Naive thymus-derived CD8-positive, alpha-beta T cell (primary cell): ENCODE data around the gene RPTOR. TPM values are rescaled to one million over a fixed set of nuclear protein-coding genes. Genes with fewer than 3 reads are reported as not detected.
A peak's percentile ranks its signal among the peaks of the same experiment; 100 is the strongest.

Source experiments
- ATAC-seq, 2 donors: fragments of 150-1000 bp; cut with Tn5 transposase in 1 of 2; sonication (Bioruptor Pico), chemical (Tn5 transposase) in 1 of 2; 1 replicate in 1 of 2; 2 replicates in 1 of 2; pipeline ENCODE4 v1.10.0; 2021; ENCODE audit warnings: mild to moderate bottlenecking in 2 of 2, moderate library complexity in 2 of 2
- POLR2A ChIA-PET: fragments of 350-600 bp; sonication (Branson Sonifier 250); formaldehyde crosslinking; loops from one replicate; lab custom pipeline; 2021; ENCODE audit warnings: antibody characterized with exemption; lab: Charles Lee
- DNase-seq, 10 donors: peaks; one replicate each; pipeline versions ENCODE4 v3.0.0 to v3.0.0-alpha.2; 2020 to 2022
- H3K27ac Mint-ChIP-seq, 10 donors: one replicate each; pipeline ENCODE4 v1.8.0; 2020 to 2022; ENCODE audit warnings: mild to moderate bottlenecking in 10 of 10, mixed read lengths in 10 of 10, moderate library complexity in 4 of 10, inconsistent platforms in 1 of 10
- H3K27me3 Mint-ChIP-seq, 5 donors: one replicate each; pipeline ENCODE4 v1.8.0; 2021 to 2022; ENCODE audit warnings: mixed read lengths in 5 of 5
- H3K36me3 Mint-ChIP-seq, 3 donors: one replicate each; pipeline ENCODE4 v1.8.0; 2020 to 2022; ENCODE audit warnings: mixed read lengths in 3 of 3, mild to moderate bottlenecking in 2 of 3, inconsistent platforms in 1 of 3
- H3K4me1 Mint-ChIP-seq, 4 donors: one replicate each; pipeline ENCODE4 v1.8.0; 2021 to 2022; ENCODE audit warnings: mixed read lengths in 4 of 4
- H3K4me3 Mint-ChIP-seq, 10 donors: one replicate each; pipeline ENCODE4 v1.8.0; 2020 to 2022; ENCODE audit warnings: mild to moderate bottlenecking in 10 of 10, mixed read lengths in 10 of 10, moderate library complexity in 6 of 10, inconsistent platforms in 1 of 10
- H3K9me3 Mint-ChIP-seq, 9 donors: one replicate each; pipeline ENCODE4 v1.8.0; 2020 to 2022; ENCODE audit warnings: mixed read lengths in 9 of 9, mild to moderate bottlenecking in 3 of 9, inconsistent platforms in 1 of 9, moderate library complexity in 1 of 9
- polyA plus RNA-seq, 3 donors: library from polyadenylated mRNA; unstranded; fragments of 300-500 nt; fragmentation: Illumina TruSeq; gene quantifications; one replicate each; pipeline ENCODE4 v1.2.3, GENCODE V29; 2021
- total RNA-seq, 8 experiments: library from RNA in 2 of 8; stranded (reverse) in 2 of 8; gene quantifications; one replicate each; pipeline ENCODE4 v1.2.3 and lab custom pipeline; 2021 to 2026

The RPTOR gene
- total and polyA plus RNA-seq, 5 experiments from 2014 or later, result 5.3 to 53.9 (median 10.2) TPM

DNA sequence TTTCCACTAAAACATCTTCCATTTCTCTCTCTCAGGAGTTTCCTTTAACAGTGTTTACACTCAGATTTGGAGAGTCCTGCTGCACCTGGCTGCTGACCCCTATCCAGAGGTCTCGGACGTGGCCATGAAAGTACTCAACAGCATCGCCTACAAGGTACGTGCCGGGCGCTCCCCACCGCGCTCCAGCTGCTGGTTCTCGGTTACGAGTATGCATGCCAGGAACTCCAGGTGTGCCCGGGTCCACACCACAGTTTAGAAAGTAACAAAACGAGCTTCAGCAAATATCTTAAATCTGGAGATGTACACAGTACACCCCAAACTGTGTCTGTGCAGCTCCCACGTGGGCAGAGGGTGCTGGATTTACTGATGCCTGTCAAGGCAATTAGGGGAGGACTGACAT is 364.1 kb downstream of the RPTOR start:
- no peak overlapping the region for H3K27ac Mint-ChIP-seq
- peaks cover 0 to 50% (median 16%) of the 10 kb centered on the region in 3 donors for H3K36me3 Mint-ChIP-seq
- no peak overlapping the region for H3K4me3 Mint-ChIP-seq
- DNase-seq (peak in 1 of 10 donors; percentile 21), ATAC-seq (no peak)
- no peaks in the 10 kb centered on the region for H3K27me3 Mint-ChIP-seq
- POLR2A ChIA-PET, result interaction anchor here (0.8 kb wide), 1 partner anchor 9 kb away, joined by 3 read pairs; no protein-coding TSS in a partner anchor
- peaks cover 0 to 32% (median 1%) of the 10 kb centered on the region in 4 donors for H3K4me1 Mint-ChIP-seq
- no peaks in the 10 kb centered on the region for H3K9me3 Mint-ChIP-seq

GRCh38 chr17:80909635-80910034 is 365.0 kb downstream of the RPTOR start:
- Mint-ChIP-seq H3K27ac (peak overlapping the region in 1 of 10 donors; percentile 90), H3K27me3 (no peaks in the 10 kb centered on the region), H3K4me1 (peaks cover 0 to 34% (median 1%) of the 10 kb centered on the region in 4 donors), H3K9me3 (no peaks in the 10 kb centered on the region), H3K4me3 (no peak overlapping the region), H3K36me3 (peaks cover 0 to 50% (median 13%) of the 10 kb centered on the region in 3 donors)
- DNase-seq (no peak), ATAC-seq (no peak)
- POLR2A ChIA-PET, result no interaction called here

GRCh38 chr17:80910043-80910442 is 365.4 kb downstream of the RPTOR start:
- peak in 1 of 10 donors; percentile 34 for DNase-seq
- H3K4me3 Mint-ChIP-seq, result no peak overlapping the region
- POLR2A ChIA-PET, result interaction anchor here (0.7 kb wide), 1 partner anchor 108 kb away, joined by 4 read pairs; no protein-coding TSS in a partner anchor
- peaks cover 0 to 34% (median 1%) of the 10 kb centered on the region in 4 donors for H3K4me1 Mint-ChIP-seq
- H3K36me3 Mint-ChIP-seq, result peaks cover 0 to 50% (median 13%) of the 10 kb centered on the region in 3 donors
- no peaks in the 10 kb centered on the region for H3K27me3 Mint-ChIP-seq
- peak overlapping the region in 3 of 10 donors; percentile 34 to 90 (median 76) for H3K27ac Mint-ChIP-seq
- no peak for ATAC-seq
- H3K9me3 Mint-ChIP-seq, result no peaks in the 10 kb centered on the region

GRCh38 chr17:80912476-80912875 is 367.8 kb downstream of the RPTOR start:
- no peak for DNase-seq
- H3K9me3 Mint-ChIP-seq, result no peaks in the 10 kb centered on the region
- ATAC-seq, result no peak
- H3K27me3 Mint-ChIP-seq, result no peaks in the 10 kb centered on the region
- H3K36me3 Mint-ChIP-seq, result peaks cover 0 to 56% (median 16%) of the 10 kb centered on the region in 3 donors
- no peak overlapping the region for H3K4me3 Mint-ChIP-seq
- POLR2A ChIA-PET, result no interaction called here
- H3K4me1 Mint-ChIP-seq, result peaks cover 0 to 34% (median 1%) of the 10 kb centered on the region in 4 donors
- peak overlapping the region in 1 of 10 donors; percentile 59 for H3K27ac Mint-ChIP-seq

GRCh38 chr17:80913928-80914821 is 369.5 kb downstream of the RPTOR start:
- H3K36me3 Mint-ChIP-seq, result peaks cover 0 to 53% (median 14%) of the 10 kb centered on the region in 3 donors
- POLR2A ChIA-PET, result no interaction called here
- no peak overlapping the region for H3K4me3 Mint-ChIP-seq
- H3K27me3 Mint-ChIP-seq, result no peaks in the 10 kb centered on the region
- H3K9me3 Mint-ChIP-seq, result no peaks in the 10 kb centered on the region
- DNase-seq (no peak), ATAC-seq (no peak)
- H3K27ac Mint-ChIP-seq, result no peak overlapping the region
- peaks cover 0 to 34% (median 1%) of the 10 kb centered on the region in 4 donors for H3K4me1 Mint-ChIP-seq

DNA sequence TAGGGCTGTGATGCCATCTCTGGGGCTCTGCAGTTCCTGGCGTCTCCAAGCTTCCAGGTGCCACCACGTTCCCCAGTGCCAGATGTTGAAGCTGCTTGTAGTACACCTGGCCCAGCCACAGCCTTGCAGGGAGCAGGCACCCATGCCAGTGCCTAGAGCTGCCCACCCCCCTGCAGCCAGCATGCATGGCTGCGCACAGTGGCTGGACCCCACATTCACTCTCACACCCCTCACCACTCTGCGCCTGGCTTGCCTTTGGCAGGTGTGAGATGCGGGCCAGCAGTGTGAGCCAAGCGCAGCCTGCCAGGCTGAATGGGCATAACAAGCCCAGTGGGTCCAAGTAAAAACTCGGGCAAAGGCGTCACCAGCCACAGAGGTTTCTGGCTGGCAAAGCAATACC is 371.6 kb downstream of the RPTOR start:
- DNase-seq, result no peak
- POLR2A ChIA-PET, result no interaction called here

GRCh38 chr17:80917716-80918560 is 373.3 kb downstream of the RPTOR start:
- DNase-seq, result no peak
- Mint-ChIP-seq H3K36me3 (peaks cover 3 to 33% (median 4%) of the 10 kb centered on the region in 3 donors), H3K27me3 (no peaks in the 10 kb centered on the region), H3K27ac (peak overlapping the region in 1 of 10 donors; percentile 29), H3K4me1 (peaks cover 0 to 4% (median 0%) of the 10 kb centered on the region in 4 donors), H3K9me3 (no peaks in the 10 kb centered on the region), H3K4me3 (peak overlapping the region in 1 of 10 donors; percentile 17)
- POLR2A ChIA-PET, result interaction anchor here (0.6 kb wide), 1 partner anchor 9 kb away, joined by 3 read pairs; no protein-coding TSS in a partner anchor
- ATAC-seq, result no peak

More for the DNA sequence above, 371.6 kb downstream of the RPTOR start:
- no peak for ATAC-seq
- Mint-ChIP-seq H3K4me1 (peaks cover 0 to 17% (median 0%) of the 10 kb centered on the region in 4 donors), H3K36me3 (peaks cover 3 to 36% (median 4%) of the 10 kb centered on the region in 3 donors), H3K27me3 (no peaks in the 10 kb centered on the region), H3K9me3 (no peaks in the 10 kb centered on the region), H3K27ac (no peak overlapping the region), H3K4me3 (no peak overlapping the region)

DNA sequence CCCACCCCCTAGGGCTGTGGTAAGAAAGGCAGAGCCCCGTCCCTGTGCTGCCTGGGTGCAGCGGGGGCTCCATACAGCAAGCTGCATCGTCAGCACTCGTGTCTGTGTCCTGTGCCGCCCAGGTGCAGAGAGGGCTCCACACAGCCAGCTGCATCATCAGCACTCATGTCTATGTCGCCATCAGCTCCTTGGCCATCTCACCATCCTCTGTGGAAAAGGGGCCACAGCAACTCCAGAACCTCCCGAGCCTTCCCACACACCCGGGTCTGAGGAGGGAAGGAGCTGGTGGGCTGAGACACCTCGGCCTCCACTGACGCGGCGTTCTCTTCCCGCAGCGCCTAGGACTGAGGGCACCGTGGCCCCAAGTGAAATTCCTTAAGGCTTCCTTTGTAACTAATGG is 374.1 kb downstream of the RPTOR start:
- H3K4me3 Mint-ChIP-seq, result no peak overlapping the region
- peaks cover 4 to 32% (median 4%) of the 10 kb centered on the region in 3 donors for H3K36me3 Mint-ChIP-seq
- H3K27ac Mint-ChIP-seq, result no peak overlapping the region
- POLR2A ChIA-PET, result no interaction called here
- H3K27me3 Mint-ChIP-seq, result no peaks in the 10 kb centered on the region
- H3K9me3 Mint-ChIP-seq, result no peaks in the 10 kb centered on the region
- ATAC-seq (no peak), DNase-seq (no peak)
- H3K4me1 Mint-ChIP-seq, result peaks cover 0 to 2% (median 0%) of the 10 kb centered on the region in 4 donors

DNA sequence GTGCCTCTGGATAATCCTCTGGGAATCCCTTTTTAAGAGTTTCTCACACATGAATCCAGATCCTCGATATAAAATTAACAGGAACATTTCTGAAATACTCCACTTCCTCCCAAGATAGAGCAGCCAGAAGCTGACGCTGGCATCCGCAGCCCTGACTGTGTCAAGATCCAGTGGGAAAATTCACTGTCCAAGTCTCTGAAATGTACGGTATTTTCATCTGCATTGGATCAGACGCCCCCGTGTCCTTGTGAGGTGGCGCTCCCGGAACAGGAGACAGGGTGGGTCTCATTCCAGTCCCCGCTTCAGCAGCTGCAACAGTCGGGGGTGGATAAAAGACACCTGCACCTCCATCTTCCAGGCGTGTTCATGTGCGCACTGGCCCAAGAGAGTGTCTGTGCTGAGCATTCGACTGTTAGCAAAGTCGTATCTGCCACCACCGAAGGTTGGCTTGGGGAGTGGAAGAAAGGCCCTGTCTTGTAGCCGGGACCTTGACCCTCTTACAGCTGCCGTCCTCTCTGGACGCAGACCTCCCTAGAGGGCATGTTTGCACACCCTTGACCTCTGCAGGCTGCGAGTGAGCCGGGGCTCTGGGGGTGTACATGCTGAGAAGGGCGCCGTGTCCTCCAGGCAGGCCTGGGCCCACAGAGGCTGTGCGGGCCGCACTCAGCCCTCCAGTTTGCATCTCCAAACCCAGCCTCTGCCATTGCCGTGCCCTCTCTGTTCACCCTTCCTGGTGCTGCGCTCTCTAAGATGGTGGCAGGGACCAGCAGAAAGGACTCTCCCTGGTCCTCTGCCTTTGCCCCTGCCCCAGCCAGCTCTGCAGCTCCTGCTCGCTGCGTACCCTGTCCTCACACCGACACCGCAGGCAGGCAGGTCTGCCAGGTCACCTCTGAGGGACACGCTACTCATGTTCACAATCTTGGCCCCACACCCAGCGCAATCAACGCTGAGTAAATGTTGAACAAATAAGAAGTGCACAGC is 375.0 kb downstream of the RPTOR start:
- peaks cover 4 to 38% (median 6%) of the 10 kb centered on the region in 3 donors for H3K36me3 Mint-ChIP-seq
- H3K4me1 Mint-ChIP-seq, result no peaks in the 10 kb centered on the region
- peak overlapping the region in 1 of 10 donors; percentile 3 for H3K27ac Mint-ChIP-seq
- no peak for ATAC-seq
- no peak for DNase-seq
- no peak overlapping the region for H3K4me3 Mint-ChIP-seq
- POLR2A ChIA-PET, result no interaction called here
- no peaks in the 10 kb centered on the region for H3K27me3 Mint-ChIP-seq
- H3K9me3 Mint-ChIP-seq, result no peaks in the 10 kb centered on the region

- Mint-ChIP-seq H3K4me1 (no peaks in the 10 kb centered on the region), H3K36me3 (peaks cover 4 to 43% (median 6%) of the 10 kb centered on the region in 3 donors), H3K27ac (no peak overlapping the region)
Observed at GRCh38 chr17:80920441-80920840, 375.8 kb downstream of the RPTOR start.

GRCh38 chr17:80921159-80921558 is 376.5 kb downstream of the RPTOR start:
- no peak overlapping the region for H3K4me3 Mint-ChIP-seq
- H3K9me3 Mint-ChIP-seq, result no peaks in the 10 kb centered on the region
- peaks cover 3 to 45% (median 4%) of the 10 kb centered on the region in 3 donors for H3K36me3 Mint-ChIP-seq
- POLR2A ChIA-PET, result no interaction called here
- H3K27me3 Mint-ChIP-seq, result no peaks in the 10 kb centered on the region
- ATAC-seq (no peak), DNase-seq (no peak)
- H3K27ac Mint-ChIP-seq, result no peak overlapping the region
- no peaks in the 10 kb centered on the region for H3K4me1 Mint-ChIP-seq

More at GRCh38 chr17:80920441-80920840, 375.8 kb downstream of the RPTOR start:
- DNase-seq (no peak), ATAC-seq (no peak)
- Mint-ChIP-seq H3K4me3 (no peak overlapping the region), H3K27me3 (no peaks in the 10 kb centered on the region), H3K9me3 (no peaks in the 10 kb centered on the region)
- POLR2A ChIA-PET, result no interaction called here
